Measurements from ENCODE around the gene KRTAP4-7. TPM values are rescaled to one million over a fixed set of nuclear protein-coding genes. Genes with fewer than 3 reads are reported as not detected.

The KRTAP4-7 gene
- total RNA-seq, 6 donors from 2014 or later, result not detected

DNA sequence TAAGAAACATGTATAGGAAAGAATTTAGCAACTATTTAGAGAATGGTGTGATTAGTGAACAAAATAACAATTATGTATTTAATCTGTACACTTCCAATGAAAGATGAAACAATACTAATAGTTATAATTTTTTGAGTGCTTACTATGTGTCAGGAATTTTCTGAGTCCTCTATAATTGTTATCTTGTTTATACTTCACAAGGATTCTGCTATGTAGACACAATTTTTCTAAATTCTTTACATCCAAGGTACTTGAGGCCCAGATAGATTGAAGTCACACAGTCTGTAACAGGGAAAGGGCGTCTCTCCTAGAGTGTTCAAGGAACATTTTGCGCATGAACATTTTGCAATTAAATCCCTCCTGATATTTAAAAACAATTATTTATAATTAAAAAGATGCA, 41.1 kb downstream of the KRTAP4-7 start:
- no peak for ATAC-seq (ENCODE audit: low FRiP score in 2 of 2)
- WGBS, 2 donors, result 100% methylated on average over 2 of the region's 2 CpGs
- no peaks in the 10 kb centered on the region for H3K9me3 ChIP-seq

DNA sequence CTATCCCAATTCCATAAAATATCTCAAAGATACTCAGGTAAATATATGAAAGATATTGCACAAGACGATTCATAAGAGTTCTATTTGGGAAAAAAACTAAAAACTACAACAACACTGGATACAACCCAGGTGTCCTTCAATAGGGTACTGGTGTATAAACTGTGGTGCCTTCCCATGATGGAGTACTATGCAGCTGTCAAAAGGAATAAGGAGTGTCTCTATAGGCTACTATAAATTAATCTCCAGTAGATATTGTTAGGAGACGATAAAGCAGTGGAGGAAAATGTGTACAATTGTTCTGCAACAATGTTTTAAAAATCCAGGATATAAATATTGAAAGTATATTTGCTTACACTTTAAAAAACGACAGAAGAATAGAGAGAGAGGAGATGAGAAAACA, 42.5 kb downstream of the KRTAP4-7 start:
- Histone ChIP-seq H3K36me3 (no peaks in the 10 kb centered on the region), H3K27ac (no peak overlapping the region), H3K4me3 (no peak overlapping the region), H3K9me3 (no peaks in the 10 kb centered on the region), H3K4me1 (no peaks in the 10 kb centered on the region), H3K27me3 (no peaks in the 10 kb centered on the region)
- WGBS, 2 donors, result 75 to 79% methylated on average over 3 of the region's 3 CpGs
- TF ChIP-seq, protein P1, sequence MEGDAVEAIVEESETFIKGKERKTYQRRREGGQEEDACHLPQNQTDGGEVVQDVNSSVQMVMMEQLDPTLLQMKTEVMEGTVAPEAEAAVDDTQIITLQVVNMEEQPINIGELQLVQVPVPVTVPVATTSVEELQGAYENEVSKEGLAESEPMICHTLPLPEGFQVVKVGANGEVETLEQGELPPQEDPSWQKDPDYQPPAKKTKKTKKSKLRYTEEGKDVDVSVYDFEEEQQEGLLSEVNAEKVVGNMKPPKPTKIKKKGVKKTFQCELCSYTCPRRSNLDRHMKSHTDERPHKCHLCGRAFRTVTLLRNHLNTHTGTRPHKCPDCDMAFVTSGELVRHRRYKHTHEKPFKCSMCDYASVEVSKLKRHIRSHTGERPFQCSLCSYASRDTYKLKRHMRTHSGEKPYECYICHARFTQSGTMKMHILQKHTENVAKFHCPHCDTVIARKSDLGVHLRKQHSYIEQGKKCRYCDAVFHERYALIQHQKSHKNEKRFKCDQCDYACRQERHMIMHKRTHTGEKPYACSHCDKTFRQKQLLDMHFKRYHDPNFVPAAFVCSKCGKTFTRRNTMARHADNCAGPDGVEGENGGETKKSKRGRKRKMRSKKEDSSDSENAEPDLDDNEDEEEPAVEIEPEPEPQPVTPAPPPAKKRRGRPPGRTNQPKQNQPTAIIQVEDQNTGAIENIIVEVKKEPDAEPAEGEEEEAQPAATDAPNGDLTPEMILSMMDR (IDR thresholded peaks at IDR 0.05), result no peak
- no peak for TF ChIP-seq POLR2A (IDR thresholded peaks at IDR 0.05)
- TF ChIP-seq EP300 (IDR thresholded peaks at IDR 0.05), result no peak
- TF ChIP-seq POLR2AphosphoS5 (IDR thresholded peaks at IDR 0.05), result no peak
- DNase-seq (no peak), ATAC-seq (ENCODE audit: low FRiP score in 2 of 2) (no peak)

More for the DNA sequence above, 41.1 kb downstream of the KRTAP4-7 start:
- H3K4me3 ChIP-seq, result no peak overlapping the region
- no peaks in the 10 kb centered on the region for H3K27me3 ChIP-seq
- no peak for DNase-seq
- H3K36me3 ChIP-seq, result no peaks in the 10 kb centered on the region
- H3K4me1 ChIP-seq, result no peaks in the 10 kb centered on the region
- TF ChIP-seq POLR2AphosphoS5 (IDR thresholded peaks at IDR 0.05) (no peak), POLR2A (IDR thresholded peaks at IDR 0.05) (no peak), EP300 (IDR thresholded peaks at IDR 0.05) (no peak)
- TF ChIP-seq, protein P1 (IDR thresholded peaks at IDR 0.05), result no peak
- H3K27ac ChIP-seq, result no peak overlapping the region

DNA sequence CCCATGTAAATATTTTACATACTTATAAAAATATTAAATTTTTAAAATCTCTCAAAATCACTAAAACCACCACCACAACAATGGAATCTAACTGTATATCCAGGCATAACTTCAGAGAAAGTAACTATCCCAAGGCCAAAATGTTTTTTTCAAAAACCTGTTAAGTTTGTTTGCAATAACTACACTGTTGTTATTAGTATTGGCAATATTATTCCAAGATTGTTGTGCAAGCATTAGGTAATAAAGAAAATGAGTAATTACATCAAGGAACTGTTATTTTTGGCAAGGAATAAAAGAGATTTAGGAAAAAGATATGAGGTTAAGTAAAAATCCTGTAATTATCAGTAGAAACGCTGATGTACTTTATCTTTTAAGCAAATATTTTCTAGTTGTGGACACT, 43.4 kb downstream of the KRTAP4-7 start:
- Histone ChIP-seq H3K27me3 (no peaks in the 10 kb centered on the region), H3K36me3 (no peaks in the 10 kb centered on the region), H3K9me3 (no peaks in the 10 kb centered on the region), H3K4me1 (no peaks in the 10 kb centered on the region), H3K4me3 (no peak overlapping the region), H3K27ac (no peak overlapping the region)
- 56 to 61% methylated on average over 1 of the region's 1 CpG for WGBS, 2 donors
- no peak for DNase-seq
- no peak for ATAC-seq (ENCODE audit: low FRiP score in 2 of 2)
- no peak for TF ChIP-seq POLR2A (IDR thresholded peaks at IDR 0.05)
- no peak for TF ChIP-seq EP300 (IDR thresholded peaks at IDR 0.05)
- TF ChIP-seq, protein P1 (IDR thresholded peaks at IDR 0.05), result no peak
- TF ChIP-seq POLR2AphosphoS5 (IDR thresholded peaks at IDR 0.05), result no peak

DNA sequence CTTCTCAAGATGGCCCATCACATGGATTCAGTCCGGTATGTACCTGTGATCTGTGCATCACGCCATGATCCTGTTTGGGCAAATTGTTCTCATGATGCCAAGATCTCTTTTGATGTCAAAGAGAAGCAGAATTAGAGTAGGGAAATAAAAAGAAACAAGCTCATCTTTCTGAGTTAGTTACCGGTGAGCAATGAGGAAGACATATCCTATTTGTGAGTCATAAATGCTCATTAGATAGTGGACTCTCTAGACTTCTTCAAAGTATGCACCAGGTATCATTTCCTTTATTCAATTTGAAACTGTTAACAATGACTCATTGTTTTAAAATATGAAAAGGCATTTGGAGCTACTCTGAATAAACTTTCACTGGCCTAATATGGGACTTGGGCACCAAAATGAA, 48.0 kb downstream of the KRTAP4-7 start:
- Histone ChIP-seq H3K4me1 (no peaks in the 10 kb centered on the region), H3K4me3 (no peak overlapping the region), H3K36me3 (no peaks in the 10 kb centered on the region), H3K27me3 (no peaks in the 10 kb centered on the region), H3K27ac (no peak overlapping the region), H3K9me3 (no peaks in the 10 kb centered on the region)
- TF ChIP-seq EP300 (IDR thresholded peaks at IDR 0.05), result no peak
- no peak for TF ChIP-seq POLR2AphosphoS5 (IDR thresholded peaks at IDR 0.05)
- TF ChIP-seq, protein P1 (IDR thresholded peaks at IDR 0.05), result no peak
- TF ChIP-seq POLR2A (IDR thresholded peaks at IDR 0.05), result no peak
- ATAC-seq (ENCODE audit: low FRiP score in 2 of 2) (no peak), DNase-seq (no peak)
- WGBS, 2 donors, result 78 to 87% methylated on average over 3 of the region's 3 CpGs

DNA sequence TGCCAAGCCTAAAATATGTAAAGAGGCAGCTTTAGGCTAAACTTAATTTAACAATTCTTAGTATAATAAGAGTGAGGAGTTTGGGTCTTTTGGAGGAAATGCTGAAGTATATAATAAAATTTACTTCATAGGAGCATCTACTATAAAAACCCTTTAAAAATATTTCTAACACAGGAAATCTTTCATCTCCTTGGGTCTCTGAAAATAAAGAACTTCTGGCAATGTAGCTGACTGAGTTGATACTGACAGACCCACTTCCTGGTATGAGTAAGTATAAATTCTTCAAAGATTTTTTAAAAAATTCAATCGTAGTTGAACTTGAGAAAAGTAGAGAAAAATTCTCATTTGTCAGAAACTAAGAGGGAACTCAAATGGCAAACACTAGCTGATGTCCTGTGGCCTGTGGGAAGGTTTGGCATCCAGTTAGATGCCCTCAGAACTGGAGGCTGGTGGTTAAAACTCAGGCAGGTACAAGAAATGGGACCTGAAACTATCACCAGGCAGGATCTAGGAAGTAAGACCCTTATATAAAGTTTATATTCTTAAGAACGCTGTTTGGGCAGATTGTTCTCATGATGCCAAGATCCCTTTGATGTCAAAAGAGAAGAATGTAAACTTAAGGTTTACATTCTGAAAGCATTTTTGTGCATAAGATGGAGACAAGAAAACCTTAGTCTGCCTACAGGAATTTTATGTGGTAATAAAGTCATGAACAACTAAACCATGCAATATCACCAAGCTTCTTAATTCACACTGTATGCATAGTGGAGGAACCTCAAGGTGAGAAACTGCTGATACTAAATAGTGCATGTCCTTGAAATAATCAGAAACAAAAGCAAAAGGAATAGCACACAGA, 50.2 kb downstream of the KRTAP4-7 start:
- Histone ChIP-seq H3K27me3 (no peaks in the 10 kb centered on the region), H3K4me1 (no peaks in the 10 kb centered on the region), H3K9me3 (no peaks in the 10 kb centered on the region), H3K27ac (no peak overlapping the region), H3K4me3 (no peak overlapping the region), H3K36me3 (no peaks in the 10 kb centered on the region)
- no peak for DNase-seq
- 52 to 56% methylated on average over 2 of the region's 2 CpGs for WGBS, 2 donors
- TF ChIP-seq, protein P1 (IDR thresholded peaks at IDR 0.05), result no peak
- TF ChIP-seq EP300 (IDR thresholded peaks at IDR 0.05), result no peak
- ATAC-seq (ENCODE audit: low FRiP score in 2 of 2), result no peak
